SU-DHL-6 (cell line): ENCODE data around the gene ESYT2.

ENCODE experiments used
- H2AFZ ChIP-seq: fragments of 200-600 bp; sonication (generic); 2 replicates; pipeline ENCODE4 v1.6.1; 2014; ENCODE audit warnings: low read depth, mild to moderate bottlenecking, moderate library complexity, mixed read lengths, antibody characterized with exemption, low read length; ENCODE audit not compliant: severe bottlenecking
- H3F3A ChIP-seq: fragments of 200-600 bp; shearing (Covaris generic); 2 replicates; pipeline ENCODE4 v1.6.0; 2016; ENCODE audit warnings: antibody characterized with exemption, mild to moderate bottlenecking; ENCODE audit not compliant: insufficient read depth
- H3K27ac ChIP-seq: fragments of 200-600 bp; sonication (generic); 2 replicates; pipeline ENCODE4 v1.5.1; 2016; ENCODE audit warnings: low read depth, mild to moderate bottlenecking, low read length, moderate library complexity, mixed read lengths
- H3K27me3 ChIP-seq: fragments of 200-600 bp; sonication (generic), shearing (Covaris generic); 2 replicates; pipeline ENCODE4 v1.6.0; 2014; ENCODE audit warnings: mild to moderate bottlenecking, low read length
- H3K36me3 ChIP-seq: fragments of 200-600 bp; sonication (generic); 2 replicates; pipeline ENCODE4 v1.6.1; 2014; ENCODE audit warnings: mild to moderate bottlenecking, low read length, mixed read lengths
- H3K4me2 ChIP-seq: fragments of 300-600, 200-600 bp; shearing (Covaris generic), sonication (generic); 2 replicates; pipeline ENCODE4 v1.6.0; 2014; ENCODE audit warnings: low read length, low read depth, mild to moderate bottlenecking; ENCODE audit not compliant: poor library complexity, severe bottlenecking
- H3K4me3 ChIP-seq: fragments of 200-600 bp; sonication (generic); 2 replicates; pipeline ENCODE4 v1.5.1; 2014; ENCODE audit warnings: antibody characterized with exemption, low read length, mild to moderate bottlenecking, mixed read lengths; ENCODE audit not compliant: insufficient read depth, poor library complexity, severe bottlenecking
- H3K79me2 ChIP-seq: fragments of 200-600 bp; sonication (generic); 2 replicates; pipeline ENCODE4 v1.6.1; 2014; ENCODE audit warnings: mild to moderate bottlenecking, low read length, moderate library complexity; ENCODE audit not compliant: insufficient read depth
- H3K9ac ChIP-seq: fragments of 200-600 bp; sonication (generic); 2 replicates; pipeline ENCODE4 v1.7.0; 2014; ENCODE audit warnings: mild to moderate bottlenecking, low read length
- H3K9me2 ChIP-seq: fragments of 200-600 bp; sonication (generic); replicated peaks from 2 replicates; pipeline ENCODE4 v1.6.1; 2014; ENCODE audit warnings: low read length; ENCODE audit not compliant: insufficient read depth
- H3K9me3 ChIP-seq: fragments of 200-600 bp; sonication (generic); 2 replicates; pipeline ENCODE4 v1.6.1; 2014; ENCODE audit warnings: low read length, mixed read lengths; ENCODE audit not compliant: insufficient read depth
- H4K20me1 ChIP-seq: fragments of 200-600 bp; sonication (generic); 2 replicates; pipeline ENCODE4 v1.6.1; 2014; ENCODE audit warnings: low read depth, mild to moderate bottlenecking, antibody characterized with exemption, low read length, moderate library complexity, mixed read lengths
- EZH2phosphoT487 ChIP-seq: fragments of 200-600 bp; sonication (generic), shearing (Covaris generic); conservative IDR thresholded peaks from 2 replicates; pipeline ENCODE4 v1.6.1; 2018; ENCODE audit warnings: mild to moderate bottlenecking, antibody characterized with exemption, low read length, moderate library complexity, mixed read lengths
- TF ChIP-seq, protein P1 (sequence below): fragments of 200-600 bp; sonication (generic); IDR thresholded peaks from one replicate; pipeline ENCODE4 v1.5.1; 2017; ENCODE audit warnings: antibody characterized with exemption, mild to moderate bottlenecking, low read length, moderate library complexity; ENCODE audit not compliant: insufficient read depth, poor library complexity, severe bottlenecking

The ESYT2 gene

GRCh38 chr7:158765020-158765419 lies 64.3 kb downstream of the ESYT2 start:
- Histone ChIP-seq H3K4me2 (no peak overlapping the region), H4K20me1 (no peaks in the 10 kb centered on the region), H2AFZ (no peak overlapping the region), H3F3A (no peaks in the 10 kb centered on the region), H3K9ac (no peak overlapping the region), H3K27ac (no peak overlapping the region), H3K4me3 (no peak overlapping the region), H3K9me2 (no peaks in the 10 kb centered on the region), H3K36me3 (no peaks in the 10 kb centered on the region), H3K27me3 (no peaks in the 10 kb centered on the region), H3K79me2 (no peaks in the 10 kb centered on the region), H3K9me3 (no peaks in the 10 kb centered on the region)
- TF ChIP-seq, protein P1, sequence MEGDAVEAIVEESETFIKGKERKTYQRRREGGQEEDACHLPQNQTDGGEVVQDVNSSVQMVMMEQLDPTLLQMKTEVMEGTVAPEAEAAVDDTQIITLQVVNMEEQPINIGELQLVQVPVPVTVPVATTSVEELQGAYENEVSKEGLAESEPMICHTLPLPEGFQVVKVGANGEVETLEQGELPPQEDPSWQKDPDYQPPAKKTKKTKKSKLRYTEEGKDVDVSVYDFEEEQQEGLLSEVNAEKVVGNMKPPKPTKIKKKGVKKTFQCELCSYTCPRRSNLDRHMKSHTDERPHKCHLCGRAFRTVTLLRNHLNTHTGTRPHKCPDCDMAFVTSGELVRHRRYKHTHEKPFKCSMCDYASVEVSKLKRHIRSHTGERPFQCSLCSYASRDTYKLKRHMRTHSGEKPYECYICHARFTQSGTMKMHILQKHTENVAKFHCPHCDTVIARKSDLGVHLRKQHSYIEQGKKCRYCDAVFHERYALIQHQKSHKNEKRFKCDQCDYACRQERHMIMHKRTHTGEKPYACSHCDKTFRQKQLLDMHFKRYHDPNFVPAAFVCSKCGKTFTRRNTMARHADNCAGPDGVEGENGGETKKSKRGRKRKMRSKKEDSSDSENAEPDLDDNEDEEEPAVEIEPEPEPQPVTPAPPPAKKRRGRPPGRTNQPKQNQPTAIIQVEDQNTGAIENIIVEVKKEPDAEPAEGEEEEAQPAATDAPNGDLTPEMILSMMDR = no peak
- no peak for TF ChIP-seq EZH2phosphoT487

- H3K27ac ChIP-seq = no peak overlapping the region
- TF ChIP-seq, protein P1 = no peak
- TF ChIP-seq EZH2phosphoT487 = no peak
- H3K4me3 ChIP-seq = no peak overlapping the region
- no peaks in the 10 kb centered on the region for H3F3A ChIP-seq
- H3K4me2 ChIP-seq = no peak overlapping the region
- no peaks in the 10 kb centered on the region for H3K36me3 ChIP-seq
- H3K9me2 ChIP-seq = no peaks in the 10 kb centered on the region
- H3K9ac ChIP-seq = no peak overlapping the region
- no peaks in the 10 kb centered on the region for H4K20me1 ChIP-seq
- no peaks in the 10 kb centered on the region for H3K9me3 ChIP-seq
- no peaks in the 10 kb centered on the region for H3K79me2 ChIP-seq
- no peak overlapping the region for H2AFZ ChIP-seq
- H3K27me3 ChIP-seq = no peaks in the 10 kb centered on the region
Observed at GRCh38 chr7:158763454-158764033, 65.8 kb downstream of the ESYT2 start.

- no peaks in the 10 kb centered on the region for H3F3A ChIP-seq
- no peaks in the 10 kb centered on the region for H3K36me3 ChIP-seq
- no peaks in the 10 kb centered on the region for H3K9me2 ChIP-seq
- no peaks in the 10 kb centered on the region for H3K79me2 ChIP-seq
- no peak overlapping the region for H3K4me2 ChIP-seq
- no peak overlapping the region for H3K4me3 ChIP-seq
- no peaks in the 10 kb centered on the region for H3K27me3 ChIP-seq
- no peaks in the 10 kb centered on the region for H3K9me3 ChIP-seq
- no peak overlapping the region for H3K9ac ChIP-seq
- no peak overlapping the region for H3K27ac ChIP-seq
- TF ChIP-seq, protein P1 = no peak
- no peak for TF ChIP-seq EZH2phosphoT487
- no peak overlapping the region for H2AFZ ChIP-seq
- H4K20me1 ChIP-seq = no peaks in the 10 kb centered on the region
Observed at GRCh38 chr7:158761945-158762344, 67.4 kb downstream of the ESYT2 start.

DNA sequence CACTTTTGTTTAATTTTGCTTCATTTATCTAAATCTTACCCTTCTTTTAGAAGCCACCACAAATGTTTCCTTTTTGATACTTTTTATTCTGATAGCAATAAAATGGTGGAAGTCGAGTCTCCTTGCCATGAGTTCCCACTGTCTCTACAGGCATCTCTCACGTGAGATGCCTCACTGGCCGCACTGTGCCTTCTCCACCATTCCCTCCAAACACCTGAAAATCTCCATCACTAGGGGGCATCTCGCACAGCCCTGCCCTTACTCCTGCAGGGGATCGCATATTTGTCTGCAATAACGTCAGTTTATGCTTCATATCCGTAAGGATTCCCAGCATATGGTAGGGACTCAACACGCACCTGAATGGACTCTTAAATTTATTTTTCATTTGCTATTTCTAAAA lies 68.4 kb downstream of the ESYT2 start:
- H3K4me3 ChIP-seq = no peak overlapping the region
- H4K20me1 ChIP-seq = no peaks in the 10 kb centered on the region
- H3K79me2 ChIP-seq = no peaks in the 10 kb centered on the region
- no peak overlapping the region for H3K4me2 ChIP-seq
- no peak overlapping the region for H3K27ac ChIP-seq
- H2AFZ ChIP-seq = no peak overlapping the region
- H3K9me3 ChIP-seq = no peaks in the 10 kb centered on the region
- no peaks in the 10 kb centered on the region for H3K9me2 ChIP-seq
- no peaks in the 10 kb centered on the region for H3K27me3 ChIP-seq
- no peaks in the 10 kb centered on the region for H3F3A ChIP-seq
- no peak for TF ChIP-seq EZH2phosphoT487
- TF ChIP-seq, protein P1 = no peak
- no peaks in the 10 kb centered on the region for H3K36me3 ChIP-seq
- no peak overlapping the region for H3K9ac ChIP-seq
